ENCODE data around the gene PRAMEF26.
"Not testable (repeated sequence)": the region's sequence is repeated elsewhere in the genome, so short reads cannot be mapped to it uniquely, and the experiment has no call there.

Gene PRAMEF26

DNA sequence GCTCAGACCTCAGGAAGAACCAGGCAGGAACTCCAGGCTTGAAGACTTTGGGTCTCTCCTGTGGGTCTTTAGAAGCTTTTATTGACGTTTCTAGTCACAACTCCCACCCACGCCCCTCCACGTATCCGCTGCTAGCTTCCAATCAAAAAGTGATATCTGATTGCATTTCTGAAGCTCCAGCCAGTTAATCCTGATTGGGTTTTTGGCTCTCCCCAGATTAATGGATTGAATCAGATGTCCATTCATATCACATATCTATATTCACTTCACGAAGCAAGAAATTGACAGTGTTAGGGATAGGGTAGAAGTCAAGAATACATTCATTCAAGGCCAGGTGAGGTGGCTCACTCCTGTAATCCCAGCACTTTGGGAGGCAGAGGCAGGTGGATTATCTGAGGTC is at the start of gene PRAMEF26:
Gene PRAMEF26, minus strand, starts transcription at position 101 of the 400 bp plus-strand sequence. CDS start 2,914 bp downstream, outside the sequence.
- DNase-seq, result not testable (repeated sequence)

DNA sequence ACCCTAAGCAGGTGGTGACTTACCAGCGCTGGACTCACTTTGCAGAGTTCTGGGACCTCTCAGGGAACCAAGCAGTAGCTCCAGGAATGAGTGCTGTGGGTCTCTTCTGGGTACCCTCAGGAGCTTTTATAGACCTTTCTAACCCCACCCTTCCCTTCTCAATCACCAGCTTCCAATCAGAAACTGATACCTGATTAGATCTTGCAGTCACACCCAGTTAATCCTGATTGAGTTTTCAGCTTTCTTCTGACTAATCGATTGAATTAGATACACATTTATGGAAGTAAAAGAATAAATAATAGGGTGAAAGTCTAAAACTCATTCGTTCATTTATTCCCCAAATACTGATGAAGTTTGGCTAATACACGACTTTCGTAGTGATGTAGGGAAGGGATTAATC is 45.5 kb upstream of the PRAMEF26 start, which contains the start of gene PRAMEF13:
Gene PRAMEF13, minus strand, starts transcription at position 101 of the 400 bp plus-strand sequence. CDS start 1,820 bp downstream, outside the sequence.
- DNase-seq, result not testable (repeated sequence)

DNA sequence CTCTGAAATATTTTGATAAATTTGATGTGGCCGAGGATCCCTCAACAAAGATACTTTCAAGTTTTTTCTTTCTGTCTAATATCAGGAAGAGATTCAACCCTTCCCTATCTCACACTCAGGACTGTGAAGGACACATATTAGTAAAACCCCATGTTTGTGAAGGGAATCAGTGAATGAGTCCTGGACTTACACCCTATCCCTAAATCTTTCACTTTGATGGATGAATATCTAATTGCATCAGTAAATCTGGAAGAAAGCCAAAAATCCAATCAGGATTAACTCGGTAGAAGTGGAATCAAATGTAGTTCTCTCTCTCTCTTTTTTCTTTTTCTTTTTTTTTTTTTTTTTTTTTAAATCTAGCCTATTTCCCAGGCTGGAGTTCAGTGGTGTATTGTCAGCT is 15.7 kb upstream of the PRAMEF26 start, which contains the start of gene PRAMEF9:
Gene PRAMEF9, plus strand, starts transcription at position 301 of the 400 bp plus-strand sequence. CDS start 3,433 bp downstream, outside the sequence.
- DNase-seq, result not testable (repeated sequence)

DNA sequence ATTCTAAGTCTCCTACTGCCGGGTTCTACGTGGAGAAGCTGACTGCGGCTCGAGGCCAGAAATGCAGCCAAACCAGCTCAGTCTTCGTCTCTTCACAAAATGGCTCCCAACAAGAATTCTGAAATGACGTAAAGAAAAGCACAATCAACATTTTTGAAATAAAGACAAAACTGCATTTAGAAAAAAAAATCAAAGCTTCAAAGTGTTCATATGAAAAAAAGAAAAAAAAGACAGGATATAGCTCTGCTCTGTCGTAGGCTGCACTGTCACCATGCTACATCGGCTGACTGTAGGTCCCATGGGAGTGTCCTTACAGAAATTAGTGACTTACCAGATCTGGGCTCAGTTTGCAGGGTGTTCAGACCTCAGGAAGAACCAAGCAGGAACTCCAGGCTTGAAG is 9.7 kb upstream of the PRAMEF26 start, which contains the start of gene HNRNPCL4:
Gene HNRNPCL4, minus strand, starts transcription at position 101 of the 400 bp plus-strand sequence. CDS start 164 bp downstream, outside the sequence.
- not testable (repeated sequence) for DNase-seq

DNA sequence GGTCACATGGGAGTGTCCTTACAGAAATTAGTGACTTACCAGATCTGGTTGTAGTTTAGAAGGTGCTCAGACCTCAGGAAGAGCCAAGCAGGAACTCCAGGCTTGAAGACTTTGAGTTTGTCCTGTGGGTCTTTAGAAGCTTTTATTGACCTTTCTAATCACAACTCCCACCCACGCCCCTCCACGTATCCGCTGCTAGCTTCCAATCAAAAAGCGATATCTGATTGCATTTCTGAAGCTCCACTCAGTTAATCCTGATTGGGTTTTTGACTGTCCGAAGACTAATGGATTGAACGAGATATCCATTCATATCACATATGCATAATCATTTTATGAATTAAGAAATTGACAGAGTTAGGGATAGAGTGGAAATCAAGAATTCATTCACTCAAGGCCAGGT is 39.1 kb downstream of the PRAMEF26 start, which contains the start of gene HNRNPCL2:
Gene HNRNPCL2, minus strand, starts transcription at position 101 of the 400 bp plus-strand sequence. CDS start 454 bp downstream, outside the sequence.
- DNase-seq, result not testable (repeated sequence)

Data from CD4-positive, alpha-beta T cell treated with Interferon alpha-2 for 1 hour (primary cell).